Stimulated activated CD4-positive, alpha-beta T cell treated with anti-CD3 and anti-CD28 coated beads, Interleukin-2, amount 100 ng/mL, for 4 hours (primary cell): ENCODE results near the gene MARK1.

ENCODE experiments used
- DNase-seq: peaks from one replicate; pipeline ENCODE4 v3.0.0-alpha.2; 2020; ENCODE audit warnings: low read depth

Gene MARK1

GRCh38 chr1:220691053-220691684 lies 163.2 kb downstream of the MARK1 start:
- DNase-seq, result no peak

- DNase-seq, result no peak
These were observed 164.7 kb downstream of the MARK1 start for GRCh38 chr1:220692436-220693228.

- DNase-seq, result no peak
These were observed 167.0 kb downstream of the MARK1 start for GRCh38 chr1:220694866-220695382.

- no peak for DNase-seq
These were observed 167.5 kb downstream of the MARK1 start for GRCh38 chr1:220695426-220695825.

- no peak for DNase-seq
These were observed 168.4 kb downstream of the MARK1 start for GRCh38 chr1:220696226-220696862.

- DNase-seq, result no peak
These were observed 168.9 kb downstream of the MARK1 start for GRCh38 chr1:220696863-220697231.

- no peak for DNase-seq
These were observed 169.4 kb downstream of the MARK1 start for GRCh38 chr1:220697326-220697725.

GRCh38 chr1:220698607-220699016 lies 170.7 kb downstream of the MARK1 start:
- DNase-seq, result no peak

- no peak for DNase-seq
These were observed 171.1 kb downstream of the MARK1 start for GRCh38 chr1:220699044-220699443.

GRCh38 chr1:220700556-220701179 lies 172.7 kb downstream of the MARK1 start:
- no peak for DNase-seq

- no peak for DNase-seq
These were observed 174.0 kb downstream of the MARK1 start for GRCh38 chr1:220701974-220702373.

- DNase-seq, result no peak
These were observed 174.9 kb downstream of the MARK1 start for GRCh38 chr1:220702733-220703270.

- no peak for DNase-seq
These were observed 175.4 kb downstream of the MARK1 start for GRCh38 chr1:220703305-220703704.

GRCh38 chr1:220705782-220706181 lies 177.8 kb downstream of the MARK1 start:
- DNase-seq, result no peak

- DNase-seq, result no peak
These were observed 178.5 kb downstream of the MARK1 start for GRCh38 chr1:220706480-220706879.

- no peak for DNase-seq
These were observed 179.2 kb downstream of the MARK1 start for GRCh38 chr1:220707160-220707559.

- DNase-seq, result no peak
These were observed 180.3 kb downstream of the MARK1 start for GRCh38 chr1:220708244-220708643.

- no peak for DNase-seq
These were observed 181.2 kb downstream of the MARK1 start for GRCh38 chr1:220708936-220709801.

GRCh38 chr1:220710333-220710732 lies 182.4 kb downstream of the MARK1 start:
- DNase-seq, result no peak

- no peak for DNase-seq
These were observed 183.3 kb downstream of the MARK1 start for GRCh38 chr1:220711056-220711809.
